ENCODE data around the gene FLOT1.

DNA sequence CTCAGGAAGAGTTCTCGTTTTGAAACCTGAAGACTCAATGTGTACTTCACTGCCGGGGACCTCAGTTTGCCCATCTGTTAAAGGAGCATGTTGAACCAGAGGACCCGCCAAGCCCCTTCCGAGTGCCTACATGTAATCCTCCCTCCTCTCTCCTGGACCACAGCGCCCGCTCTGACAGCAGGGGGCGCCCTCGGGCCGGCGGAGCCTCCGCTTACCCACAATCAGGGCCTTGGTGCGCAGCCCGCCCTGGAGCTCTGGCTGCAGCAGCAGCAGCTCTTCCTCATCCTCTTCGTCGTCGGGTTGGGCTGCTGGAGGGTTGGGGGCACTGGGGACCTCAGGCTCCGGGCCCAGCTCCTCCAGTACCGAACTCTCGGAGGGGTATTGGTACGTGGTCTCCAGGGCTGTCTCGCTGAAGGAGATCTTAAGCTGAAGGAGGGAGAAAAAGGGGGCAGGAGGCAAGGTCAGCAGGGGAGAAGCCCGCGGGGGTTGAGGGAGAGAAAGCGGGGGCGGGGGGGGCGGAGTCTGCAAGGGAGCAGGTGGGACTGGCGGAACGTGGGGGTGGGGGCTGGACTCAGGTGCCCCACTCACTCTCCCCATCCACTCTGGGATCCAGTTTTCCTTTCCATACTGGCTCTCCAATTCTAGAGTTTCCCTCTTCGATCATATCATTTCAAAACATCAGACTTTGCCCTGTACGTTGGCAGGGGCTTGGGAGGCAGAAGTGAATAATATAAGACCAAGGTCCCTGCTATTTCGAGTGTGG lies 63.3 kb downstream of the FLOT1 start:
- TF ChIP-seq, protein P1, sequence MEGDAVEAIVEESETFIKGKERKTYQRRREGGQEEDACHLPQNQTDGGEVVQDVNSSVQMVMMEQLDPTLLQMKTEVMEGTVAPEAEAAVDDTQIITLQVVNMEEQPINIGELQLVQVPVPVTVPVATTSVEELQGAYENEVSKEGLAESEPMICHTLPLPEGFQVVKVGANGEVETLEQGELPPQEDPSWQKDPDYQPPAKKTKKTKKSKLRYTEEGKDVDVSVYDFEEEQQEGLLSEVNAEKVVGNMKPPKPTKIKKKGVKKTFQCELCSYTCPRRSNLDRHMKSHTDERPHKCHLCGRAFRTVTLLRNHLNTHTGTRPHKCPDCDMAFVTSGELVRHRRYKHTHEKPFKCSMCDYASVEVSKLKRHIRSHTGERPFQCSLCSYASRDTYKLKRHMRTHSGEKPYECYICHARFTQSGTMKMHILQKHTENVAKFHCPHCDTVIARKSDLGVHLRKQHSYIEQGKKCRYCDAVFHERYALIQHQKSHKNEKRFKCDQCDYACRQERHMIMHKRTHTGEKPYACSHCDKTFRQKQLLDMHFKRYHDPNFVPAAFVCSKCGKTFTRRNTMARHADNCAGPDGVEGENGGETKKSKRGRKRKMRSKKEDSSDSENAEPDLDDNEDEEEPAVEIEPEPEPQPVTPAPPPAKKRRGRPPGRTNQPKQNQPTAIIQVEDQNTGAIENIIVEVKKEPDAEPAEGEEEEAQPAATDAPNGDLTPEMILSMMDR (IDR thresholded peaks at IDR 0.05) = peak; percentile 94
- TF ChIP-seq EZH2 (IDR thresholded peaks at IDR 0.05; ENCODE audit: borderline replicate concordance, insufficient read depth, low read depth, low read length, poor library complexity, severe bottlenecking) = no peak

Measured in B cell (primary cell).